Trophoblast cell (in vitro differentiated cells and primary cell): ENCODE measurements around the gene DNAJC3.

Experiments
- DNase-seq, 2 donors: peaks; one replicate each; pipeline ENCODE4 v3.0.0-alpha.2; 2016
- H2AFZ ChIP-seq: 2 replicates; pipeline ENCODE4 v1.6.1; 2013; ENCODE audit warnings: low read length, moderate library complexity, mild to moderate bottlenecking; ENCODE audit not compliant: insufficient read depth, poor library complexity
- H2AK5ac ChIP-seq: 2 replicates; pipeline ENCODE4 v1.6.1; 2013; ENCODE audit warnings: mild to moderate bottlenecking, low read length
- H2BK120ac ChIP-seq: 2 replicates; pipeline ENCODE4 v1.6.1; 2013; ENCODE audit warnings: low read length, mild to moderate bottlenecking, moderate library complexity; ENCODE audit not compliant: insufficient read depth, poor library complexity
- H2BK12ac ChIP-seq: 2 replicates; pipeline ENCODE4 v1.6.1; 2013; ENCODE audit warnings: mild to moderate bottlenecking, low read length, moderate library complexity
- H2BK5ac ChIP-seq: 2 replicates; pipeline ENCODE4 v1.6.1; 2013; ENCODE audit warnings: low read length, low read depth, moderate library complexity, mild to moderate bottlenecking; ENCODE audit not compliant: poor library complexity
- H3K14ac ChIP-seq: 2 replicates; pipeline ENCODE4 v1.6.1; 2013; ENCODE audit warnings: mild to moderate bottlenecking, low read length
- H3K18ac ChIP-seq: 2 replicates; pipeline ENCODE4 v1.6.1; 2013; ENCODE audit warnings: mild to moderate bottlenecking, low read length
- H3K23ac ChIP-seq: 2 replicates; pipeline ENCODE4 v1.6.1; 2013; ENCODE audit warnings: low read length
- H3K27ac ChIP-seq: 2 replicates; pipeline ENCODE4 v1.5.1; 2013; ENCODE audit warnings: low read depth, mild to moderate bottlenecking, inconsistent platforms, low read length, moderate library complexity
- H3K27me3 ChIP-seq: 2 replicates; pipeline ENCODE4 v1.6.1; 2013; ENCODE audit warnings: inconsistent platforms, mild to moderate bottlenecking, low read length, moderate library complexity; ENCODE audit not compliant: insufficient read depth
- H3K36me3 ChIP-seq, 2 experiments: 1 replicate in 1 of 2; 2 replicates in 1 of 2; pipeline ENCODE4 v1.6.1; 2013; ENCODE audit warnings: low read length in 2 of 2, mild to moderate bottlenecking in 2 of 2, moderate library complexity in 1 of 2; ENCODE audit not compliant: insufficient read depth in 2 of 2, control insufficient read depth in 1 of 2
- H3K4ac ChIP-seq: 2 replicates; pipeline ENCODE4 v1.6.1; 2013; ENCODE audit warnings: low read depth, mild to moderate bottlenecking, low read length, moderate library complexity
- H3K4me1 ChIP-seq, 2 experiments: 1 replicate in 1 of 2; 2 replicates in 1 of 2; pipeline ENCODE4 v1.6.1; 2013; ENCODE audit warnings: low read length in 2 of 2, mild to moderate bottlenecking in 2 of 2, moderate library complexity in 1 of 2; ENCODE audit not compliant: insufficient read depth in 2 of 2, control insufficient read depth in 1 of 2
- H3K4me2 ChIP-seq: 2 replicates; pipeline ENCODE4 v1.6.1; 2013; ENCODE audit warnings: inconsistent platforms, mild to moderate bottlenecking, low read length, moderate library complexity
- H3K4me3 ChIP-seq: 2 replicates; pipeline ENCODE4 v1.5.1; 2013; ENCODE audit warnings: mild to moderate bottlenecking, low read depth, low read length, inconsistent platforms
- H3K79me1 ChIP-seq: one replicate; pipeline ENCODE4 v1.6.1; 2013; ENCODE audit warnings: low read length
- H3K79me2 ChIP-seq: 2 replicates; pipeline ENCODE4 v1.6.1; 2013; ENCODE audit warnings: low read length, mild to moderate bottlenecking; ENCODE audit not compliant: control insufficient read depth, insufficient read depth, poor library complexity
- H3K9ac ChIP-seq: 2 replicates; pipeline ENCODE4 v1.6.1; 2013; ENCODE audit warnings: mild to moderate bottlenecking, low read length
- H3K9me3 ChIP-seq: 2 replicates; pipeline ENCODE4 v1.6.1; 2013; ENCODE audit warnings: low read depth, mild to moderate bottlenecking, control low read depth, inconsistent platforms, low read length; ENCODE audit not compliant: insufficient read depth
- H4K12ac ChIP-seq: 2 replicates; pipeline ENCODE4 v1.6.1; 2013; ENCODE audit warnings: low read depth, mild to moderate bottlenecking, low read length, moderate library complexity
- H4K8ac ChIP-seq: 2 replicates; pipeline ENCODE4 v1.6.1; 2013; ENCODE audit warnings: low read depth, mild to moderate bottlenecking, low read length, moderate library complexity
- H4K91ac ChIP-seq: one replicate; pipeline ENCODE4 v1.6.1; 2013; ENCODE audit warnings: low read depth, mild to moderate bottlenecking, low read length, moderate library complexity
- WGBS: extraction: QIAGEN DNeasy Blood & Tissue Kit; methylation state at CpG from one replicate; pipeline ENCODE4 v1.1.7; 2013; ENCODE audit warnings: missing lambda C conversion rate; ENCODE audit not compliant: insufficient read length, insufficient coverage; ENCODE audit errors: extremely low coverage; 5-methylcytosine and 5-hydroxymethylcytosine counted together

Gene DNAJC3

GRCh38 chr13:95647321-95647720 lies 29.6 kb upstream of the DNAJC3 start:
- no peak for DNase-seq
- Histone ChIP-seq H3K18ac (no peak overlapping the region), H3K79me1 (peaks cover 6% of the 10 kb centered on the region), H3K36me3 (no peaks in the 10 kb centered on the region), H3K4ac (no peak overlapping the region), H3K27me3 (no peaks in the 10 kb centered on the region), H3K14ac (no peak overlapping the region), H2BK12ac (no peak overlapping the region), H3K27ac (no peak overlapping the region), H3K4me3 (no peak overlapping the region), H3K9ac (no peak overlapping the region), H3K4me2 (no peak overlapping the region), H4K12ac (no peak overlapping the region), H2AFZ (no peak overlapping the region), H2BK5ac (no peak overlapping the region), H2AK5ac (no peak overlapping the region), H2BK120ac (no peak overlapping the region), H3K9me3 (no peaks in the 10 kb centered on the region), H3K23ac (no peak overlapping the region), H3K4me1 (peaks cover 0 to 2% of the 10 kb centered on the region in 2 experiments), H4K8ac (no peak overlapping the region), H4K91ac (no peak overlapping the region), H3K79me2 (peaks cover 4% of the 10 kb centered on the region)
- no CpG with 5 or more reads among the region's 6 CpGs for WGBS

GRCh38 chr13:95650696-95651095 lies 26.2 kb upstream of the DNAJC3 start:
- DNase-seq: no peak
- Histone ChIP-seq H3K4ac (no peak overlapping the region), H3K9ac (no peak overlapping the region), H4K12ac (no peak overlapping the region), H3K4me2 (no peak overlapping the region), H3K23ac (no peak overlapping the region), H2BK120ac (no peak overlapping the region), H2BK5ac (no peak overlapping the region), H3K27me3 (no peaks in the 10 kb centered on the region), H3K18ac (no peak overlapping the region), H3K4me3 (no peak overlapping the region), H3K14ac (no peak overlapping the region), H2BK12ac (no peak overlapping the region), H3K9me3 (no peaks in the 10 kb centered on the region), H3K4me1 (no peaks in the 10 kb centered on the region), H3K79me1 (no peaks in the 10 kb centered on the region), H2AK5ac (no peak overlapping the region), H4K91ac (no peak overlapping the region), H4K8ac (no peak overlapping the region), H3K79me2 (no peaks in the 10 kb centered on the region), H3K36me3 (no peaks in the 10 kb centered on the region), H3K27ac (no peak overlapping the region), H2AFZ (no peak overlapping the region)
- WGBS: no CpG with 5 or more reads among the region's 5 CpGs

- no peak overlapping the region for H2BK120ac ChIP-seq
- H3K9ac ChIP-seq: no peak overlapping the region
- no peaks in the 10 kb centered on the region for H3K27me3 ChIP-seq
- no peaks in the 10 kb centered on the region for H3K9me3 ChIP-seq
- no peak overlapping the region for H2BK12ac ChIP-seq
- no peak overlapping the region for H4K91ac ChIP-seq
- H2AK5ac ChIP-seq: no peak overlapping the region
- H3K4ac ChIP-seq: no peak overlapping the region
- H3K79me1 ChIP-seq: no peaks in the 10 kb centered on the region
- no peak for DNase-seq
- no peak overlapping the region for H3K4me3 ChIP-seq
- H2BK5ac ChIP-seq: no peak overlapping the region
- H3K18ac ChIP-seq: no peak overlapping the region
- H3K27ac ChIP-seq: no peak overlapping the region
- no peak overlapping the region for H4K12ac ChIP-seq
- no peak overlapping the region for H3K23ac ChIP-seq
- WGBS: no CpG with 5 or more reads among the region's 1 CpG
- no peaks in the 10 kb centered on the region for H3K79me2 ChIP-seq
- no peaks in the 10 kb centered on the region for H3K4me1 ChIP-seq
- H3K4me2 ChIP-seq: no peak overlapping the region
- no peaks in the 10 kb centered on the region for H3K36me3 ChIP-seq
- no peak overlapping the region for H3K14ac ChIP-seq
- no peak overlapping the region for H2AFZ ChIP-seq
- no peak overlapping the region for H4K8ac ChIP-seq
Observed at GRCh38 chr13:95652244-95652764, 24.6 kb upstream of the DNAJC3 start.

- H3K23ac ChIP-seq: no peak overlapping the region
- no peaks in the 10 kb centered on the region for H3K27me3 ChIP-seq
- no peak overlapping the region for H3K4me3 ChIP-seq
- H3K79me1 ChIP-seq: no peaks in the 10 kb centered on the region
- no peak overlapping the region for H4K12ac ChIP-seq
- H2BK5ac ChIP-seq: no peak overlapping the region
- H3K4ac ChIP-seq: no peak overlapping the region
- no peak overlapping the region for H2BK12ac ChIP-seq
- no CpG with 5 or more reads among the region's 3 CpGs for WGBS
- no peak overlapping the region for H2AFZ ChIP-seq
- H3K36me3 ChIP-seq: no peaks in the 10 kb centered on the region
- H3K79me2 ChIP-seq: no peaks in the 10 kb centered on the region
- no peak overlapping the region for H4K91ac ChIP-seq
- H3K4me1 ChIP-seq: no peaks in the 10 kb centered on the region
- no peak overlapping the region for H3K27ac ChIP-seq
- H3K4me2 ChIP-seq: no peak overlapping the region
- H3K14ac ChIP-seq: no peak overlapping the region
- H3K9ac ChIP-seq: no peak overlapping the region
- no peak overlapping the region for H3K18ac ChIP-seq
- H2BK120ac ChIP-seq: no peak overlapping the region
- H3K9me3 ChIP-seq: no peaks in the 10 kb centered on the region
- H2AK5ac ChIP-seq: no peak overlapping the region
- no peak overlapping the region for H4K8ac ChIP-seq
- DNase-seq: no peak
Observed at GRCh38 chr13:95652821-95653220, 24.1 kb upstream of the DNAJC3 start.
